HCT116 (cell line): ENCODE results near the gene SLC25A30. TPM values are rescaled to one million over a fixed set of nuclear protein-coding genes. Genes with fewer than 3 reads are reported as not detected.

Experiments used
- ATAC-seq: fragments of 200-7000 bp; cut with Tn5 transposase; 2 replicates; pipeline ENCODE4 v1.9.1; 2020; ENCODE audit warnings: mild to moderate bottlenecking, moderate library complexity
- BruUV-seq: library from RNA; stranded (reverse); fragments of 400-500 nt; replicated peaks from 2 replicates; lab custom pipeline; 2021; lab: Mats Ljungman, UMichigan
- CTCF ChIA-PET: fragments of 300-600 bp; sonication (Branson Sonifier 250); formaldehyde crosslinking; loops from one replicate; lab custom pipeline; 2021; ENCODE audit warnings: antibody characterized with exemption; lab: Charles Lee
- POLR2A ChIA-PET: fragments of 300-600, 350-600 bp; sonication (Branson Sonifier 250); formaldehyde crosslinking; loops from one replicate; lab custom pipeline; 2021; ENCODE audit warnings: antibody characterized with exemption; lab: Charles Lee
- RAD21 ChIA-PET, 2 experiments: fragments of 300-600 bp; sonication (Branson Sonifier 250); formaldehyde crosslinking; loops; one replicate each; lab custom pipeline; 2023; ENCODE audit warnings: low total read pairs in 2 of 2; ENCODE audit not compliant: uncharacterized antibody in 2 of 2, unreplicated experiment in 2 of 2, low non-redundant PET in 1 of 2; lab: Charles Lee
- DNase-seq: peaks from one replicate; pipeline ENCODE4 v3.0.0-alpha.2; 2010; ENCODE audit warnings: low read depth, low spot score
- H2AFZ ChIP-seq: fragments of 200-600 bp; shearing (Covaris generic), sonication (generic); 2 replicates; pipeline ENCODE4 v1.6.1; 2017; ENCODE audit warnings: low read depth, mixed run types, mixed read lengths, antibody characterized with exemption, low read length; ENCODE audit not compliant: poor library complexity, severe bottlenecking
- H3K27ac ChIP-seq: 2 replicates; pipeline ENCODE4 v1.5.1; 2012; ENCODE audit warnings: low read depth, low read length
- H3K27me3 ChIP-seq: fragments of 200-600 bp; sonication (generic); 2 replicates; pipeline ENCODE4 v1.6.1; 2016; ENCODE audit warnings: mixed run types, low read length, mixed read lengths; ENCODE audit not compliant: insufficient read depth
- H3K36me3 ChIP-seq, 2 experiments: fragments of 200-500 bp in 1 of 2; fragments of 200-600 bp in 1 of 2; sonication (Bioruptor generic) in 1 of 2; sonication (generic) in 1 of 2; 2 replicates each; pipeline versions ENCODE4 v1.5.1 to v1.6.1; 2014 to 2016; ENCODE audit warnings: low read length in 2 of 2, inconsistent platforms in 1 of 2, mixed read lengths in 1 of 2, mixed run types in 1 of 2; ENCODE audit not compliant: insufficient read depth in 2 of 2, control insufficient read depth in 1 of 2
- H3K4me1 ChIP-seq, 2 experiments: fragments of 200-600 bp in 1 of 2; sonication (generic) in 1 of 2; 2 replicates each; pipeline versions ENCODE4 v1.5.1 to v1.6.1; 2012 to 2017; ENCODE audit warnings: low read length in 2 of 2, inconsistent platforms in 1 of 2, mild to moderate bottlenecking in 1 of 2, mixed read lengths in 1 of 2, mixed run types in 1 of 2, moderate library complexity in 1 of 2; ENCODE audit not compliant: insufficient read depth in 2 of 2, control insufficient read depth in 1 of 2
- H3K4me2 ChIP-seq: fragments of 200-600 bp; sonication (generic); 2 replicates; pipeline ENCODE4 v1.6.1; 2017; ENCODE audit warnings: mixed run types, low read length, mixed read lengths
- H3K4me3 ChIP-seq, 2 experiments: fragments of 200-600 bp in 1 of 2; sonication (generic) in 1 of 2; replicated peaks in 1 of 2; 2 replicates each; pipeline ENCODE4 v1.5.1; 2011 to 2016; ENCODE audit warnings: low read length in 2 of 2, control low read depth in 1 of 2, low read depth in 1 of 2, mild to moderate bottlenecking in 1 of 2, mixed read lengths in 1 of 2, mixed run types in 1 of 2
- H3K79me2 ChIP-seq: fragments of 200-600 bp; sonication (generic); 2 replicates; pipeline ENCODE4 v1.6.1; 2017; ENCODE audit warnings: mild to moderate bottlenecking, mixed run types, low read length, moderate library complexity, mixed read lengths; ENCODE audit not compliant: insufficient read depth
- H3K9ac ChIP-seq: fragments of 200-600 bp; sonication (generic); 2 replicates; pipeline ENCODE4 v1.6.1; 2016; ENCODE audit warnings: low read length, mixed read lengths
- H3K9me2 ChIP-seq: fragments of 200-600 bp; sonication (generic), shearing (Covaris generic); 2 replicates; pipeline ENCODE4 v1.6.1; 2017; ENCODE audit warnings: mixed run types, mild to moderate bottlenecking, moderate library complexity; ENCODE audit not compliant: insufficient read depth
- H3K9me3 ChIP-seq, 2 experiments: fragments of 200-500 bp in 1 of 2; fragments of 200-600 bp in 1 of 2; sonication (Bioruptor generic) in 1 of 2; sonication (generic) in 1 of 2; 2 replicates each; pipeline ENCODE4 v1.6.1; 2014 to 2017; ENCODE audit warnings: low read length in 2 of 2, mixed read lengths in 2 of 2, inconsistent platforms in 1 of 2, low read depth in 1 of 2, mild to moderate bottlenecking in 1 of 2, mixed run types in 1 of 2, moderate library complexity in 1 of 2; ENCODE audit not compliant: control insufficient read depth in 1 of 2, insufficient read depth in 1 of 2
- H4K20me1 ChIP-seq: fragments of 200-600 bp; sonication (generic), shearing (Covaris generic); 2 replicates; pipeline ENCODE4 v1.6.1; 2017; ENCODE audit warnings: mixed run types, mild to moderate bottlenecking, moderate library complexity; ENCODE audit not compliant: insufficient read depth
- CBX3 ChIP-seq: IDR thresholded peaks from 2 replicates; pipeline ENCODE4 v1.6.1; 2012; ENCODE audit warnings: low read depth
- ELF1 ChIP-seq: IDR thresholded peaks from 2 replicates; pipeline ENCODE4 v1.6.1; 2012; ENCODE audit warnings: low read depth, borderline replicate concordance
- EZH2phosphoT487 ChIP-seq: fragments of 200-600 bp; IDR thresholded peaks from 2 replicates; pipeline ENCODE4 v1.6.1; 2018; ENCODE audit warnings: antibody characterized with exemption, borderline replicate concordance
- POLR2A ChIP-seq: IDR thresholded peaks from 2 replicates; pipeline ENCODE4 v1.7.0; 2011; ENCODE audit warnings: borderline replicate concordance; ENCODE audit not compliant: insufficient read depth, insufficient read length; ENCODE audit errors: extremely low read depth
- POLR2AphosphoS5 ChIP-seq: IDR thresholded peaks from 2 replicates; pipeline ENCODE4 v1.6.1; 2011; ENCODE audit warnings: mild to moderate bottlenecking, low read depth, low read length, moderate library complexity
- intact Hi-C: fragments of 100-400 bp; cut with micrococcal nuclease; formaldehyde crosslinking; loops from 2 replicates; pipeline ENCODE4 v1.10.0; 2022
- total RNA-seq: library from RNA; stranded (reverse); gene quantifications from one replicate; pipeline ENCODE4 v1.2.1, GENCODE V29; 2021; ENCODE audit not compliant: unreplicated experiment
- TF ChIP-seq, protein P1 (sequence below), 3 experiments: fragments of 200-600 bp in 1 of 3; sonication (generic) in 1 of 3; IDR thresholded peaks in 2 of 3; conservative IDR thresholded peaks in 1 of 3; 2 replicates each; pipeline ENCODE4 v1.5.1; 2012 to 2017; ENCODE audit warnings: low read depth in 2 of 3, low read length in 2 of 3, antibody characterized with exemption in 1 of 3, borderline replicate concordance in 1 of 3, control low read depth in 1 of 3, mild to moderate bottlenecking in 1 of 3, mixed read lengths in 1 of 3, mixed run types in 1 of 3, moderate library complexity in 1 of 3; ENCODE audit not compliant: insufficient read depth in 1 of 3
- TF ChIP-seq, protein P2 (sequence below): IDR thresholded peaks from 2 replicates; pipeline ENCODE4 v1.6.1; 2012

SLC25A30 gene
- total RNA-seq, 1 experiment from 2014 or later = 29.2 TPM

DNA sequence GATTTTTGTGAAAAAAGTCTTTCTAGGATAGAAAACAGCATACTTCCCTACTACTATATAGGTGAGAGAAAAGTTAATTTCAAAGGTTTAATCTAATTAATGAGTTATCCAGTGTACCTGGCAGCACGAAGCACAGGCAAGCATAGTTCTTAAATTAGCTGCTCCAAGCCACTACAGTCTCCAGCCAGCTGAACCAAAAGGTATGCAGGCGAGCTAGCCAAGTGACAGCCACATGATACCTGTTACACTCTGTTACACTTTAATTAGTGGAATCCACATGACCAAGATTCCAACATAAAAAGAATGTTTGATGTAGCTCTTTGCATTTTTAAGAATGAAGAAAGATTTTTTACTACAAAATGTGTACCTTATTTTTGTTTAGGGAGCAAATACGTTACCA lies 15.5 kb downstream of the SLC25A30 start (continued):
- TF ChIP-seq, protein P1, sequence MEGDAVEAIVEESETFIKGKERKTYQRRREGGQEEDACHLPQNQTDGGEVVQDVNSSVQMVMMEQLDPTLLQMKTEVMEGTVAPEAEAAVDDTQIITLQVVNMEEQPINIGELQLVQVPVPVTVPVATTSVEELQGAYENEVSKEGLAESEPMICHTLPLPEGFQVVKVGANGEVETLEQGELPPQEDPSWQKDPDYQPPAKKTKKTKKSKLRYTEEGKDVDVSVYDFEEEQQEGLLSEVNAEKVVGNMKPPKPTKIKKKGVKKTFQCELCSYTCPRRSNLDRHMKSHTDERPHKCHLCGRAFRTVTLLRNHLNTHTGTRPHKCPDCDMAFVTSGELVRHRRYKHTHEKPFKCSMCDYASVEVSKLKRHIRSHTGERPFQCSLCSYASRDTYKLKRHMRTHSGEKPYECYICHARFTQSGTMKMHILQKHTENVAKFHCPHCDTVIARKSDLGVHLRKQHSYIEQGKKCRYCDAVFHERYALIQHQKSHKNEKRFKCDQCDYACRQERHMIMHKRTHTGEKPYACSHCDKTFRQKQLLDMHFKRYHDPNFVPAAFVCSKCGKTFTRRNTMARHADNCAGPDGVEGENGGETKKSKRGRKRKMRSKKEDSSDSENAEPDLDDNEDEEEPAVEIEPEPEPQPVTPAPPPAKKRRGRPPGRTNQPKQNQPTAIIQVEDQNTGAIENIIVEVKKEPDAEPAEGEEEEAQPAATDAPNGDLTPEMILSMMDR (IDR thresholded peaks at IDR 0.05 in 2 of 3, conservative IDR thresholded peaks at IDR 0.05 in 1 of 3; ENCODE audit: borderline replicate concordance in 1 of 3, insufficient read depth in 1 of 3, low read depth in 2 of 3, low read length in 2 of 3) = no peak
- TF ChIP-seq, protein P2, sequence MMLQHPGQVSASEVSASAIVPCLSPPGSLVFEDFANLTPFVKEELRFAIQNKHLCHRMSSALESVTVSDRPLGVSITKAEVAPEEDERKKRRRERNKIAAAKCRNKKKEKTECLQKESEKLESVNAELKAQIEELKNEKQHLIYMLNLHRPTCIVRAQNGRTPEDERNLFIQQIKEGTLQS = no peak

DNA sequence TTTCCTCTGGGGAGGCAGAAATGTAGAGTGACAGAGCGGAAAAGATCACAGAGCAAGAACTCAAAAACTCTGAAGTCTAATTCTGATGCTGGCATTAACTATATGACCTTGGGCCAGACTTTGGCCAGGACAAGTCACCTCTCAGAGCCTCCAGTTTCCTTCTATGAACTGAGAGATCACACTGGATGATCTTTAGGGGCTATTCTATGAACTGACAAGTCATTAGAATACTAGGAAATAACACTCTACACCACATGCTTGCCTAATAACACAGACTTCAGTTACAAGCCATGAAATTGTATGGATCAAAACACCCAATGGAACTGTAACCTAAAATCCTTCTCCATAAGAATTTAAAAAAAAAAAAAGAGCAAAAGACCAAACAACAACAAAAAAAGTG lies 16.9 kb downstream of the SLC25A30 start:
- ChIA-PET POLR2A (no interaction called here), RAD21 (no interaction called here), CTCF (no interaction called here)
- H3K4me2 ChIP-seq = no peak overlapping the region
- no peaks in the 10 kb centered on the region for H3K79me2 ChIP-seq
- no peaks in the 10 kb centered on the region for H3K4me1 ChIP-seq
- TF ChIP-seq POLR2A = no peak
- TF ChIP-seq POLR2AphosphoS5 = no peak
- no peak for TF ChIP-seq CBX3
- TF ChIP-seq ELF1 = no peak
- TF ChIP-seq EZH2phosphoT487 = no peak
- TF ChIP-seq, protein P2 = no peak
- no peaks in the 10 kb centered on the region for H4K20me1 ChIP-seq
- no peak overlapping the region for H3K4me3 ChIP-seq
- H3K9me3 ChIP-seq = no peaks in the 10 kb centered on the region
- H3K27me3 ChIP-seq = no peaks in the 10 kb centered on the region
- H2AFZ ChIP-seq = no peak overlapping the region
- peaks cover 36 to 44% of the 10 kb centered on the region in 2 experiments; a peak in 3 of 4 replicates for H3K36me3 ChIP-seq
- ATAC-seq (no peak), DNase-seq (no peak)
- H3K27ac ChIP-seq = no peak overlapping the region
- no peak overlapping the region for H3K9ac ChIP-seq
- H3K9me2 ChIP-seq = no peaks in the 10 kb centered on the region
- BruUV-seq = no TSS peak
- intact Hi-C loops = no loop called here
